Activated CD4-positive, alpha-beta T cell treated with anti-CD3 and anti-CD28 coated beads, Interleukin-2, amount 50 U/mL, for 16 hours (primary cell): ENCODE data around the gene NOS1AP.
"Not testable (repeated sequence)": the region's sequence is repeated elsewhere in the genome, so short reads cannot be mapped to it uniquely, and the experiment has no call there.

Source experiments
- DNase-seq: peaks from one replicate; pipeline ENCODE4 v3.0.0-alpha.2; 2020

NOS1AP gene

DNA sequence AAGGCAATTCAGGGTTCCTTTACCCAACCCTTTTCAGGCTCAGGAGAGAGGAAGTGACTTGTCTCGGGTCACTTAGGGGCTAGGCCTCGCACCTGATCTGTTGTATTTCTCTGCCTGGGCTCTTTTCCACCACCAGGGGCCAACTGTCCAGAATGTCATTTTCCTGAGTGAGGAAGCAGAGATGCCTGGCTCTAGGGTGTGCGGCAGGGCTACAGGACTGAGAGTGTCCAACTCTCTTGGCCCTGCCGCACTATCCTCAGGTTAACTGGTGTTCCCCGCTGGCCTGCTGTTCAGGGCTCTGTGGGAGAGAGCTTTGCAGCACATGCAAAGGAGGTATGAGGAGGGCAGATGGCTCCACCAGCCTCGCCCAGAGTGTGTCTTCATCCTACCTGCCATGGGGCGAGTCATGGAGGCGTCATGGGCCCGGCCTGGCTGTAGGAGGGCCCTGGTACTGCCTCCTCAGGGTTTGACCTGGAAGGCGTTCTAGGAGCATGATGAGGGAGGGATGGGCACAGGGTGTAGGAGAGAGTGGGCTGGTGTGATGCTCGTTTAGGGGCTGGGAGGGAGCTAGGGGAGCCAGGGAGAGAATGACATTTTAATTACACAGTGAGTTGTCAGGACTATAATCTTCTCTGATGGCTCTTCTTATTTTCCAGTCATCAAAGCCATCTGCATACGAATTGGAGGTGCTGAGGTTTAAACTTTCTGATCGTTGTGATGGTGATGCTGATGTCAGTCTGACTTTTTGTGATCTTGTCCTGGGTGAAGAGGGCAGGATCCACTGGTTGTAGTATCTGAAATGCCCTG is 128.3 kb downstream of the NOS1AP start:
- no peak for DNase-seq

DNA sequence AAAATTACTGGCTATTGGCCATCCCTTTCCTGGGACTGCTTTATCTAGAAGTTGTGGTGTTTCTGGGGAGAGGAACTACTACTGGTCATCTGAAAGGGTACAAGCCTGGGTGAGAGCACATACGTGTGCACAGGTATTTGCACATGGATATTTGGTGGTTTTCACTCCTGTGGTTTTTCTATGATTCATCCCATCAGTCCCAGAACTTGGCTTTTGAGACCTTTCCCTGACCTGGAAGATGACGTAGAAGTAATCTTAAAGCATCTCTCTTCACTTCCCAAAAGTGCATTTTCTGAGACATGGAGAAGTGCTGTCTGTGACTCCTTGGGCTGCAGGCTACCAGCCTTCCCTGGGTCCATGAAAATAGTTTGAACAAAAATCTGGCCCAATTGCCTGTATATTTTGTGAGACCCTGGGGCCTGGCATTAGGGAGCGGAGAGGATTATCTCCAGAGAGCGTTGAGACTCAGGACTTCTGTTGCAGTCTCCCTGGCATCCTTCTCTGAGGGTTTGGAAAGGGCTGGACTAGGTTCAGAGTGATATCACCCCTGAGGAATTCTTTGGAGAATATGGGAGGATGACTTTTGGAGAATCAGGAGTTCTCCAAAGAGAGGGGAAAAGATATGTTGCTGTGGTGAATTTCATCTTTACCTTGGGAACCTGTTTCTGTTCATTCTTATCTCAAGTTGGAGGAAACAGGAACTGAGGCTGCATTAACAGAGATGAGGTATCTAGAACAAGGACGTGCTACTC is 130.8 kb downstream of the NOS1AP start:
- DNase-seq: no peak

DNA sequence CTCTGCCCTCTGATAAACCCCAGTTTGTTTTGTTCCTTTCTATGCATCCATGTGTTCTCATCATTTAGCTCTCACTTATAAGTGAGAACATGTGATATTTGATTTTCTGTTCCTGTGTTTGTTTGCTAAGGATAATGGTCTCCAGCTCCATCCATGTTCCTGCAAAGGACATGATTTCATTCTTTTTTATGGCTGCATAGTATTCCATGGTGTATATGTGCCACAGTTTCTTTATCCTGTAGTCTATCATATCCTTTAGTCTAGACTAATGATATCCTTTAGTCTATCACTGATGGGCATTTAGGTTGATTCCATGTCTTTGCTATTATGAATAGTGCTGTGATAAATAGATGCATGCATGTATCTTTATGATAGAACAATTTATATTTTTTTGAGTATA is 131.6 kb downstream of the NOS1AP start:
- DNase-seq: not testable (repeated sequence)

DNA sequence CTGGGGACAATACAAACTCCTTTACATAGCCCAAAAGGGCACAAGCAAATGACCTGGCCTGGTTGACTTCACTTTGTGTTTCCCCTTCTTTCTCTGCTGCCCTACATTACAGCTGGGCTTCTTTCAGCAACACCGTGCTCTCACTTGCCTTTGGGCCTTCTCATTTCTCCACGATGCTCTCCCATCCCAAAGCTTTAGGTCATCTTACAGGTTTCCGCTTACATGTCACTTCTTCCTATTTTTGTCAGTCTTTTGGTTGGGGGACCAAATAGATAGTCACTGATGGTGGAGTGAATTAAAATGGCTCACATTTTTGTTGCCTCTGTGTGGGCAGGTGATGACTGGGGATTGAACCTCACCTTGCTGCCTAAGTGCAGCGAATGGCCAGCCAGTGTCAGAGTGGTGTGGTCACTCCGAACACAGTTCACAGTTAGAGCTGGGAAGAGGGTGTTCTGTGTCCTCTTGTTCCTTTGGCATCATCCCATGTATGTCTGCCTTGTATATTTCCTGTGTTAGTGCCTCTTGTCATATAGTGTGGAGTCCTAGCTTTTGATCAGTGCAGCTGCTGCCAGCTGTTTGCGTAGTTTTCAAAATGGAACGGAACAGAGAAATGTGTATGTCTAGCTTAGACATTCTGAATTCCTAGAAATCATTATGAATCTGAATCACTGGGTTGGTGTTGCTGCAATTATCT is 134.8 kb downstream of the NOS1AP start:
- DNase-seq: no peak

DNA sequence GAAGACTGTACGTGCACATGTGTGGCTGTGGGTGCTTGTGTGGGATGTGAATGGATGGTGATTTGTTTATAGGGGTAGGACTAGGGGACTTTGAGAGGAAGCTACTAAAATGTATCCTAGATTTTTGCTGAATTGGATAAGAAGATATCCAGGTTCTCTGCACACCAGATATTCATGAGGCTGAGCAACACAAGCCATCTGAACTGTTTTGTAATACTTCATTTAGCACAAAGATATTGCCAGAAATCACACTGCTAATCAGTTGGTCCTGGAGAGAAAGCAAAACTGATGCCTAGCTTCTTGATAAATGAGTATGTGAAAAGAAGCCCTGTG is 135.3 kb downstream of the NOS1AP start:
- no peak for DNase-seq

DNA sequence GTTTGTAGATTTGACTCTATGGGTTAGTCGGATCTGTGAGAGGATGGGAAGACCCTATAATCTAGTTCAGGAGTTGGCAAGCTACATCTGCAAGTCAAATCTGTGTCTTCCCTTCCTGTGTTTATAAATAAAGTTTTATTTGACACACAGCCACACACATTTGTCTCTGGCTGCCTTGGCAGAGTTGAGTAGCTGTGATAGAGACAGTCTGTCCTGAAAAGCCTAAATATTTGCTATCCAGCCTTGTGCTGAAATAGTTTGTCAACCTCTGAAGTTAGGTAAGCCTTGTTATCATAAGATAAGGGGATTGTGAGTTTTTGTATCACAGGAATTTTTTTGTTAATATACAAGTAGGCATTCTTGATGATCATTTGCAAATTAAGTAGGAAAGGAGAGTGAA is 136.8 kb downstream of the NOS1AP start:
- DNase-seq: no peak

DNA sequence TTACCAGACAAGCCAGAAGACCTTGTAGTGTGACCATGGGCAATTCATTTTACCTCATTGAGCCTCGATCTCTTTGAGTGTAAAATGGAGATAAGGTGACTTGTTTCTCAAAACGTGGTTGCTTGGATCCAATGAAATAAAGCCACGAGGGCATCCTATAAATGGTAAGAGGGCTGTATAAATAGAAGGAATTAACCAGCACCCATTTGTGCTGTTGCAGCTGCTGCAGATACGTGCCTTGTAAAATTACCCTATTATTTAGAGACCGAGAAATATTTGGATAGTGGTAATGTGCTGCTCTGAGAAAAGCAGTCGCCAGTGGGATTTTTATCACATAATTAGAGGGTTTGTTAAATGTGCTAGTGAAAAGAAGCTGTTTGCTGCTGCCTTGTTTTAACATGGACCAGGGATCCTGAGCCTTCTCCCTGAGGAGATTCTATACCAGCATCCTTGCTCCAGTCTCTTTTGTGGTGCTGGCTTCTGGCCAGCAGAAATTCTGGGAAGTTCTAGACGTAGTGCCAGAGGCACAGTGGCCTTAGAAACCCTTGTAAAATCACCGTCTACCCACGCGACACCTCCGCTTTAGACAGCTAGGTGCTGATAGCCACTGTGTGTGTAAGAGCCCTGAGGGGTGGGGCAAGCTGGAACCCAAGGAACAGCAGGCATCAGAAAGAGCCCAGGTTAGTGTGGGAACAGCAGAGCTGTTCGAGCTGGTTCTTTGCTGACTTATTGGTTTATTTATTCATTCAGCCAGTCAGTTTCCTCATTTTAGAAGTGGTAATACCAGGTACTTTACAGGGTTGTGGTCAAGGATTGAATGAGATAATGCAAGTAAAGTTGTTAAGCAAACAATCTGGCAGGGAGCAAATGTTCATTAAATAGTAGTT is 137.5 kb downstream of the NOS1AP start:
- DNase-seq: no peak

DNA sequence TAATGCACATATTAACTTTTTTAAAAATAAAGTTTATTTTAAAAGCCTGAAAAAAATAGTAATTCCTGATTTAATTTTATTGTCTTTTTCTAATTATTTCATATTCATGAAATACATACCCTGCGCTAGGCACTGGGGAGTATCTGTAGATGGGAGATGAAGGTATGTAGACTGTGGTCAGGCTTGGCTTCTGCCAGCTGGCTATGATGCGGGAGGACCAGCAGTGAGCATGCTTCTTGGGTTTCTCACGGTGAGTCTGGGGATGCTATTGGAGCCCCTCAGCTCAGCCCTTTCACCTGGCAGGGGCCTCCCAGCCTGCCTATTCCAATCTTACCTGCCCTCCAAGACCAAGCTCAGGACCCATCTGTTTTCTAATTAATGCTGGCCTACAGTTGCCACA is 138.4 kb downstream of the NOS1AP start:
- no peak for DNase-seq

DNA sequence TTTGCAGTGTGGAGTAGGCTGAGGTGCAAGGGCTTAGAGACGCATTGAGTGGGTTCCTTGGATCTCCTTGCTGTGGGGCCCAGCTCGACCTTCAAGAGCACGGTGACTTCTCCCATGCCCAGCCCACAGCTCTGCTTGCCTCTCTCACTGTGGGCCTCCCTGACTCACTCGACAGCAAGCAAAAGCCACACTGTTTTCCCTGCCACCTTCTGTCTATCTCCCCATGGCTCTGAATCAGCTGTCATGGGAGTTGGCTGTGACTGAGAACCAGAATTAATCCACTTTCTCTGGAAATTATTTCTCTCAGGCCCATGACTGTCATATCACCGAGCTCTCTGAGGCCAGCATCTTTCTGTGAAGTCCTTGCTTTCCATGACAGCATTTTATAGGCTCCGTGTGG is 140.7 kb downstream of the NOS1AP start:
- no peak for DNase-seq

DNA sequence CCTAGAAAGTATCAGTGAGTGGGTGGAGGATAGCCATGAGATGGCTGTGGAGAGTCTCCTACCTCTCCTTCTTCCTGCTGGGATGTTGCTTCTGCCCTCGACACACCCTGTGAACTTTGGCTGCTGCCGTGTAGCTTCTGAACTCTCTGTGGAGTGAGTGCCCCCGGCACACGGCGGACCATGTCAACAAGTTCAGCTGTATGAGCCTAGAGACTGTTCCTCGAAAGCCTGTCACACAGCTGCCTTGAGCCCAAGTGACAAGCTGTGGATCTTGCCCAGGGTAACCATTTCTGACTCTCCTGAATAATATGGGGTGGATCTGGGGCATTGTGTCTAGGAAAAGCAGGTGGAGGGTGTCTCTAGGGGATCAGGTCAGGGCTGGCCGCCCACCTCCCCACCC is 143.2 kb downstream of the NOS1AP start:
- DNase-seq: no peak

DNA sequence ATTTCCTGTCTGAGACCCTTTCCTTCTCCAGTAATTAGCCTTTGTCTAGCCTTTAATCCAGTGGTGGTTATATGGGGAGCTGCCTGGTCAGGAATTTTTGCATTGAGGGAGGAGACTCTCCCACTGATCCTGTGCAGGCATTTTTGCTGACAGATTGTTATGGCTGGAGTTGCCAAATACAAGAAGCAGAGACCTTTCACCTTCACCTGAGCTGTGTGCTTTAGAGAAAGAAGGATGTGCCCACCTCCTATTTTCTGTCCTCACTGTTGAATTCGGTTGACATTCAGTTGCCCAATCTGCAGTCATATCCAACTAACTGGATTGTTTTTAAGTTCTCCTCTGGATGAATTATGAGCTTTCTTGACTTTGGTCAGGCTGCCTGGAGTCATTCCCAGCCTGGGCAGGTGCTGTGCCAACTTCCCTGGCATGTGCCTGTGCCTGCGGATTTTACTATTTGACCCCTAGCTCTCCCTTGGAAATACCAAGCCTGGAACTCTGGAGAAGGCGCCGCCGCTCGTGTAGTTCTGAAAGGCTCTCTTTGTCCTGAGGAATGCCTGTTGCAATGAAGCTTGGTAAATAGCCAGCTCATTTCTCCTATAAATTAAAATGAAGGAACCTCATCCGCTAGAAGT is 143.9 kb downstream of the NOS1AP start:
- no peak for DNase-seq

DNA sequence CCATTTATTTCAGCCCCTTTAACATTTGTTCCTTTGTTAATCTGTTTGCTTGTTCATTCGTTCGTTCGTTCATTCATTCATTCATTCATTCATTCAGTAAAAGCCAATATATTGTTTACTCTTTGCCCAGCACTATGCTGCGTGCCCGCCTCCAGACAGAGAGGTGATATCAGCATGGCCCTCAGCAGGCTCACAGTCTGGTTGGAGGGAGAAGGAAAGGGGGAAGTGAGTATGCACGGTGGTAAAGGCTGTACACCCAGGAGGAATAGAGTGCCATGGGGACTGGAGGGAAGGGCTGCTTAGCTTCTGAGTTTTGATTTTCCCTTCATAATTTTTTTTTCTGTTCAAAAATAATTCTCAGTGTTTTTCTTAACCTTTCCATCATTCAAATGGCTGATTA is 144.7 kb downstream of the NOS1AP start:
- DNase-seq: no peak

DNA sequence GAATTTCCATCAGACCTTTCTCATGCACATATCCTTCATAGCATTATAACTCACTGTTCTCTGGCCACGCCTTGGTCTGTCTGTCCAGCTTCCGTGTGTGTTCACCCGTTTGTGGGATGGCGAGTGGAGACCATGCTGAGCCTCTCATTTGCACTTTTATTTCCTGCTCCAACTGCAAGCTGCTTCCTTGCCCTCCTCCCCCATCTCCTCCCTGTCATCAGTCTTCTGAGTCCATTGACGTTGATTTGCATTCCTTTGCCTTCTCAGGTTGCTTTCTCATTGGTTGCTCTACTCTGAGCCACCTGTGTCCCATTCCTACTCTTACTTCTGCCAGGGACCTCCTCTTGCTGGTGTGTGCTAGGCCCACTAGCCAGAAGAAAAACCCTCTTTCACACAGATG is 146.4 kb downstream of the NOS1AP start:
- no peak for DNase-seq

DNA sequence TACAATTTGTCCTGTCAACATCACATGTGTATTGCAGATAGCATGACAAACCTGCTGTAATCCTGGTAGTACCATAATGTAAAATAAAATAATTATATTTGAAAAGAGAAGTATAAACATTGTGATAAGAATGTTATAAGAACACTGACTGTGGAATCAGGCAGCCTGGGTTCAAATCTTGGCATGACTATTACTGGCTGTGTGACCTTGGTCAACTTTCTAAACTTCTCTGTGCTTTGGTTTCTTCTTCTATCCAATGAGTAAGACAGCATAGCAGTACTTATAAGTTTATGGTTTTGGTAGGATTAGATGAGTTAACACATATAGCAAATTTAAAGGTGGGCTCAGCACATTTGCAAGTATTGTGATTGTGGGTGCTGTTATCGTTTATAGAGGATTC is 147.1 kb downstream of the NOS1AP start:
- no peak for DNase-seq

DNA sequence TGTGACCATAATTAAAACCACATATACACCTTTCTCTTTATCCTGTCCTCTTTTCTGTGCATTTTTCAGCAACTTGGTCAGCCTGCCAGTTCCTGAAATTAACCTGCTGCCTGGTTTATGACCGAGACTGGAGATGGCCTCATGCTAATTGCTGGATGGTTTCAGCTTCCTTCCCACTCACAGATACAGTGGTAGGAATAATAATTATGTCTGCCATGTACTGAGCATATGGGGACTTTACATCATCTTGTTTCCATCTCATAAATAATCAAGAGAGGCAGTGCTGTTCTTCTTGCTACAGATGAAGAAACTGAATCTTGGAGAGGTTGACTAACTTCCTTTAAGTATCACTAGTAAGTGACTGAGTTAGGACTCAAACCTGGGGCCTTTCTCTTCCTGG is 148.2 kb downstream of the NOS1AP start:
- no peak for DNase-seq

DNA sequence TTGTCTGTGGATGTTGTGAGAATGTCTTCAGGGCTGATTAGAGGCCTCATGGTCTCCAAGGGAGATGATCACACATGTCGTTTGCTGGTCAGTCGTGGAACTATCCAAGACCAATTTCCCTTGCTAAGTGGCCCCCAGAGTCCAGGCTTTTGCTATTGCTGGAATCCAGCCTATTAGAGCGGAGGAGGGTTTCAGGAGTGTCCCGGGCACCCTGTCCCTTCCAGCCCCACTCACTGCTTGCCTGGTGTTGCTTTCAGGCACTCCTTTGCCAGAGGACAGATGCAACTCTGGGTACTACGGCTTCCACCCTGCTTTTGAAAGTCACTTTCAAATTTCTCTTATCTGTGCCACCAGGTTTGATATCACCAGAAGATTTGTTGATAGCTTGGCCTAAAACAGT is 149.1 kb downstream of the NOS1AP start:
- DNase-seq: no peak

DNA sequence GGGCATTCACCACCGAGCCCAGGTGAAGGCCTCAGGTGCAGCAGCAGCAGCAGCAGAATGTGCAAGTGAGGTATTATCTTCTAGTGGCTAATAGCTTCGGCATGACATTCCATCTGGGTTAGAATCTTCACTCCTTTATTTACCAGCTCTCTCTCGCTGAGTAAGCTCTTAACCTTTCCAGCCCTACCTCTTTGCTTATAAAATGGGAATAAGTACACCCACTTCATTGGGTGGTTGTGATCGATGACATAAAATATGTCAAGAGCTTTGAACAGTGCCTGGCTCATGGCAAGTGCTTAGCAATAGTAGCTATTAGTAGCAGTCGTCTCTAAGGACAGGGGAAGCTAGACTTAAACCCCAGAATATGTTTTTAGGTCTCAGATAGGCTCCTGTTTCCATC is 149.5 kb downstream of the NOS1AP start:
- no peak for DNase-seq

DNA sequence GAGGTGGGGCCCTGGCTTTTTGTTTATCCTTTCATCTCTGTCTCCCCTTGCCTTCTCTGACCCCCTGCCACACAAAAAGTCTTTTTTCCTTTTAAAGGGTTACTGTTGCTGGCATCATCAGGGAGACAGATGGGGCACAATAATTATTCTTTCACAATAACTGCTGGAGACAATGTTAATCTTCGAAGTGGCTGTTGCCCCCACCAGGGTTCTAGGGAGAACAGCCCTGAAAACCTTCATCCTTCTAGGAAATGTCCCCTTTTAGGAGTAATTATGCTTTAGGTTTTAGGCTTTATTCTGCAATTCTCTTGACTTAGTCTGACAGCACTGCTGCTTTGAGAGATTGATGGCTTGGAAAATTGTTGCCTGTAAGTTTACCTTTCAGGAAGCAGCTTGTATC is 150.0 kb downstream of the NOS1AP start:
- no peak for DNase-seq

DNA sequence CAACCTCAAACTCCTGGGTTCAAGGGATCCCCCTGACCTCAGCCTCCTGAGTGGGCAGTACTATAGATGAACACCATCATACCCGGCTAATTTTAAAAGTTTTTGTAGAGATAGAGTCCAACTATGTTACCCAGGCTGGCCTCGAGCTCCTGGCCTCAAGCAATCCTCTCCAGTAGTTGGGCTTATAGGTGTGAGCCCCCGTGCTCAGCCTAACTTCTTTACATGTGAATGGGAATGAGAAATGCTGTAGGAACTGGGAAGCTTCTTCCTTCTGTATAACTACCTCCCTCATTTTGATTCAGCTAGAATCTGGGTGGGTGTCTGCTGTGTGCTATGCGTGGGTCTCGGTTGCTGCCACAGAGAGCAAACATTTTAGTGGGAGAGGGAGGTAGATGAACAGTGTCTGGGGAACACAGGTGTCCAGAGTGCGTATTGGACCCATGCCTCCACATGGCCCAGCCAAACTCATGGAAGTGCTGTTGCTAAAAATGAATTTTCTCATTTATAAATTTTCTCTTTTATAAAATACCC is 150.6 kb downstream of the NOS1AP start:
- no peak for DNase-seq

DNA sequence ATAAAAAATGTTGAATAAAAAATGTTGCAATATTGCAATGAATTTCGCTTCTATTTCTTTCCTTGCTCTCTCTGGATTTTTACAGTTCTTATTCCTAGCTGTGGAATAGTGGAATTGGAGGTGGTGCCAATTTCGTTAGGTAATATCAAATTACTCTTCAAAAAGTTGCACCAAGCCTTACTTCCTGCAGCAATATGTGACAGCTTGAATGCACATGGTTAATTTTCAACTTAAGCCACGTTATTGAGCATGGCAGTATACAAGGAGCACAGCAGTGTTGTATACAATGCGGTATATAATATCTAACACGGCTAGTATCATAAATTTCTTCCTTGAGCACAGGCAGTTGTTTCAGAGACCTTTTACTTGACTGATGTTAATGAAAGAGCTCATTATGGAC is 152.5 kb downstream of the NOS1AP start:
- DNase-seq: no peak

DNA sequence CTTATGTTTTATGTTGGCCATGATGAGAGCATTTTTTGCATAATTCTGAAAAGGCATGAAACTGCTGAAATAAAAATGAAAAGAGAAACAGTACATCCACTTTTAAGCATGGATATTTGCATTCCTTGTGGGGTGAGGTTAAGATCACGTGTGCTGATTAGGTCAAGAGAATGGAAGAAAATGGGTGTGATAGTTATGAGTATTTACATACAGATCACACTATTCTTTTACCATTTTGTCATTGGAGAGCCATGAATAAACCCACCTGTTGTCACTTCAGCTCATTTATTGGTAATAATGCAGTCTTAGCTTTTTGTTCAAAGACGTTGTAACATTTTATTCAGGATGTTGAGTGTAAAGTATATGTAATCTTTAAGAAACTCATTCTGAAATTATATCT is 153.2 kb downstream of the NOS1AP start:
- DNase-seq: no peak

DNA sequence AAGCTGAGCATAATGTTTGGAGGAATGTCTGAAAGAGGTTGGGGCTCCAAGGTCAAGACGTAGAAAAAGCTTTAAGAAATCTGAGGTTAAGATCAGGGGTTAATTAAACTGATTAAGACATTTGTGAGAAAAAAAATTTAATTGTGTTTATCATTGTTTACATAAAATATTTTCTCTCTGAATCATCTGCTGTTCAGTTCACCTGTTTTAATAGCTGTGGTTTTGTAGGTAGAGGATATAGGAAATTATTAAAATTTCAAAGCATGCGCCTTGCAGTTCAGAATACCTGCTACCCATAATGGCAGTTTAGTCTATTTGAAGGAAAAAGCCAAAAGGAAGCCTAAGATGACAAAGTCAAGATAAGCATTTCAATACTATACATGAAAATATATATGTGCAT is 154.0 kb downstream of the NOS1AP start:
- no peak for DNase-seq
